Measurements from ENCODE around the gene INAVA.

INAVA gene

GRCh38 chr1:200857804-200858203 lies 36.9 kb upstream of the INAVA start:
- no peak for DNase-seq (ENCODE audit: low spot score)
- H3K27ac ChIP-seq: no peak overlapping the region
- ChIA-PET POLR2A (ENCODE audit: low non-redundant PET) (no interaction called here), CTCF (no interaction called here)
- no peak for TF ChIP-seq CTCF (conservative IDR thresholded peaks at IDR 0.05; ENCODE audit: low read depth)

GRCh38 chr1:200861937-200862647 lies 32.6 kb upstream of the INAVA start:
- CTCF ChIA-PET: no interaction called here
- no peak for TF ChIP-seq CTCF (conservative IDR thresholded peaks at IDR 0.05; ENCODE audit: low read depth)
- H3K27ac ChIP-seq: no peak overlapping the region
- DNase-seq (ENCODE audit: low spot score): no peak
- POLR2A ChIA-PET (ENCODE audit: low non-redundant PET): interaction anchor here (0.7 kb wide), 1 partner anchor 38 kb away, joined by 3 read pairs; no protein-coding TSS in a partner anchor

- no peak overlapping the region for H3K27ac ChIP-seq
- CTCF ChIA-PET: interaction anchor here (0.7 kb wide), 2 partner anchors 9 to 33 kb away, joined by 3 to 4 read pairs; no protein-coding TSS in a partner anchor
- POLR2A ChIA-PET (ENCODE audit: low non-redundant PET): interaction anchor here (0.7 kb wide), 1 partner anchor 37 kb away, joined by 3 read pairs; no protein-coding TSS in a partner anchor
- no peak for DNase-seq (ENCODE audit: low spot score)
- TF ChIP-seq CTCF (conservative IDR thresholded peaks at IDR 0.05; ENCODE audit: low read depth): no peak
Observed at GRCh38 chr1:200862713-200863415, 31.8 kb upstream of the INAVA start.

GRCh38 chr1:200866116-200866515 lies 28.6 kb upstream of the INAVA start:
- DNase-seq (ENCODE audit: low spot score): no peak
- no peak overlapping the region for H3K27ac ChIP-seq
- no peak for TF ChIP-seq CTCF (conservative IDR thresholded peaks at IDR 0.05; ENCODE audit: low read depth)
- ChIA-PET CTCF (interaction anchor here (0.6 to 1.9 kb wide), 3 partner anchors 11 to 172 kb away, joined by 3 to 5 read pairs (median 4); no protein-coding TSS in a partner anchor), POLR2A (ENCODE audit: low non-redundant PET) (interaction anchor here (0.7 kb wide), 1 partner anchor 85 kb away, joined by 3 read pairs; no protein-coding TSS in a partner anchor)

- ChIA-PET CTCF (interaction anchor here (0.6 to 1.9 kb wide), 4 partner anchors 10 to 172 kb away, joined by 3 to 5 read pairs (median 4); no protein-coding TSS in a partner anchor), POLR2A (ENCODE audit: low non-redundant PET) (no interaction called here)
- TF ChIP-seq CTCF (conservative IDR thresholded peaks at IDR 0.05; ENCODE audit: low read depth): no peak
- DNase-seq (ENCODE audit: low spot score): no peak
- no peak overlapping the region for H3K27ac ChIP-seq
Observed at GRCh38 chr1:200866521-200866920, 28.2 kb upstream of the INAVA start.

- ChIA-PET CTCF (interaction anchor here (0.5 to 1.9 kb wide), 3 partner anchors 24 to 345 kb away, joined by 3 to 5 read pairs (median 5); no protein-coding TSS in a partner anchor), POLR2A (ENCODE audit: low non-redundant PET) (interaction anchor here (0.5 kb wide), 2 partner anchors 10 to 27 kb away, joined by 3 to 6 read pairs; partner anchors contain the start of gene INAVA)
- TF ChIP-seq CTCF (conservative IDR thresholded peaks at IDR 0.05; ENCODE audit: low read depth): no peak
- no peak overlapping the region for H3K27ac ChIP-seq
- no peak for DNase-seq (ENCODE audit: low spot score)
Observed at GRCh38 chr1:200867018-200867811, 27.5 kb upstream of the INAVA start.

Data from RWPE1 (cell line).